ENCODE data around the gene DUSP1. TPM values are rescaled to one million over a fixed set of nuclear protein-coding genes. Genes with fewer than 3 reads are reported as not detected.

DUSP1 gene
- total and polyA plus RNA-seq, 9 of the 15 experiments (the other 6 are each of a cell fraction or from before 2014, with no cell fraction given) = 2.1 to 14.2 (median 8.5) TPM

DNA sequence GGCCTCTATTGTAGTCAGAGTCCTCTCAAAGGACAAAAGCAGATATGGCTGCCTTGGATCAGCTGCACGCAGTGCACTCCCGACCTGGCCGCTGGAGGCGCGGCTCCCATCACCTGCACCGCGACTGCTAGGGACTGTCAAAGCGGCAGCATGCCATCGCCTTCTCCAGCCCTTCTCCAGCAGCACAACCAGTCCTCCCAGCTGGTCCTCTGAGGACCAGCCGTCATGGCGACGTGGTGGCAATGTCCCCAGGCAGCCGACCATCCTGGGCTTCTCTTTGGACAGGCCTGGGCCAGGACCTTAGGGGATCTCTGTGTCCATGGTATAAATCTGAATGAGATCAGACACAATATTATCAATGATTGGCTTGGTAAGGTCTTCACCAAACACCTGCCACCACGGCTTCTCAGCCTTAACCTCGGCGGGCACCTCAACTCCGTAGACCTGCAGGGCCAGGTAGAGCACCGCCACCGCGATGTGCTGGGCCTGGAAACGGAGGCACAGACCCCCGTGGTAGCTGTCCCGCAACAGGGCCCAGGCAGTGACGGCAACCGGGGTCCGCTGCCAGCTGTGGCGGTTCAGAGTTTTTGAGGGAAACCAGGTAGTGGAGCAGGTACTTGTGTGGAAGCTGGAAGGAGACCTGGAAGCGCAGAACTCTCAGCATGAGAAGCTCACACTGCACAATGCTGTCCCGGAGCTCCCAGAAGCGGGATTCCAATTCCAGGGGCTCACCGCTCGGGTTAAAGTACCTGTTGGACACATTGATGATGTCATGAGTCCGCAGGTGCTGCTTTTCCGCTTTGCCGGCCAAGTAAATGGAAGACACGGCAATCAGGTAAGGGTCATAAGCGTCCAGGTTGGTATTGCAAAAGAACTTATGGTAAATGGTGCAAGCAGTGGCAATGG is 8.5 kb downstream of the DUSP1 start:
- H3K4me2 ChIP-seq (ENCODE audit: insufficient read depth, low read length) = no peak overlapping the region
- ATAC-seq (peak; percentile 42; the same call in 1 of the 3 replicates), FAIRE-seq (no peak), DNase-seq (ENCODE audit: extremely low read depth in 1 of 4, low spot score in 3 of 4) (no peak)
- H4K20me1 ChIP-seq (replicated peaks; ENCODE audit: control insufficient read depth, insufficient read depth, low read length) = peaks cover under 1% of the 10 kb centered on the region; the same call in 1 of the 2 replicates
- intact Hi-C loops (cut with micrococcal nuclease) = no loop called here
- peaks cover 2% of the 10 kb centered on the region; the same call in 2 of the 3 replicates for H3K36me3 ChIP-seq (ENCODE audit: control insufficient read depth, insufficient read depth, low read length)
- H3K9me3 ChIP-seq (replicated peaks; ENCODE audit: control insufficient read depth, insufficient read depth, low read depth, low read length) = no peaks in the 10 kb centered on the region
- peaks cover 0 to 8% of the 10 kb centered on the region in 2 experiments; a peak in 1 of 5 replicates for H3K27me3 ChIP-seq (ENCODE audit: control insufficient read depth in 2 of 2, insufficient read depth in 2 of 2, low read length in 2 of 2)
- TF ChIP-seq, protein P1, sequence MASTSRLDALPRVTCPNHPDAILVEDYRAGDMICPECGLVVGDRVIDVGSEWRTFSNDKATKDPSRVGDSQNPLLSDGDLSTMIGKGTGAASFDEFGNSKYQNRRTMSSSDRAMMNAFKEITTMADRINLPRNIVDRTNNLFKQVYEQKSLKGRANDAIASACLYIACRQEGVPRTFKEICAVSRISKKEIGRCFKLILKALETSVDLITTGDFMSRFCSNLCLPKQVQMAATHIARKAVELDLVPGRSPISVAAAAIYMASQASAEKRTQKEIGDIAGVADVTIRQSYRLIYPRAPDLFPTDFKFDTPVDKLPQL (IDR thresholded peaks at IDR 0.05; ENCODE audit: extremely low read depth, insufficient read length) = no peak
- TF ChIP-seq, protein P2, sequence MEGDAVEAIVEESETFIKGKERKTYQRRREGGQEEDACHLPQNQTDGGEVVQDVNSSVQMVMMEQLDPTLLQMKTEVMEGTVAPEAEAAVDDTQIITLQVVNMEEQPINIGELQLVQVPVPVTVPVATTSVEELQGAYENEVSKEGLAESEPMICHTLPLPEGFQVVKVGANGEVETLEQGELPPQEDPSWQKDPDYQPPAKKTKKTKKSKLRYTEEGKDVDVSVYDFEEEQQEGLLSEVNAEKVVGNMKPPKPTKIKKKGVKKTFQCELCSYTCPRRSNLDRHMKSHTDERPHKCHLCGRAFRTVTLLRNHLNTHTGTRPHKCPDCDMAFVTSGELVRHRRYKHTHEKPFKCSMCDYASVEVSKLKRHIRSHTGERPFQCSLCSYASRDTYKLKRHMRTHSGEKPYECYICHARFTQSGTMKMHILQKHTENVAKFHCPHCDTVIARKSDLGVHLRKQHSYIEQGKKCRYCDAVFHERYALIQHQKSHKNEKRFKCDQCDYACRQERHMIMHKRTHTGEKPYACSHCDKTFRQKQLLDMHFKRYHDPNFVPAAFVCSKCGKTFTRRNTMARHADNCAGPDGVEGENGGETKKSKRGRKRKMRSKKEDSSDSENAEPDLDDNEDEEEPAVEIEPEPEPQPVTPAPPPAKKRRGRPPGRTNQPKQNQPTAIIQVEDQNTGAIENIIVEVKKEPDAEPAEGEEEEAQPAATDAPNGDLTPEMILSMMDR (IDR thresholded peaks at IDR 0.05 in 2 of 3, conservative IDR thresholded peaks at IDR 0.05 in 1 of 3; ENCODE audit: insufficient read depth in 2 of 3, low read depth in 1 of 3, low read length in 3 of 3) = peak; percentile 21 to 30 (median 23); a peak in 3 of 6 replicates
- BruUV-seq (replicated peaks) = no TSS peak
- in situ Hi-C loops (cut with MboI) = no loop called here
- no peak overlapping the region for H2AFZ ChIP-seq (ENCODE audit: low read depth, low read length)
- H3K79me2 ChIP-seq (ENCODE audit: control insufficient read depth, insufficient read depth, low read length) = no peaks in the 10 kb centered on the region
- no peak overlapping the region for H3K4me3 ChIP-seq
- H3K9ac ChIP-seq (ENCODE audit: insufficient read depth in 1 of 2, low read depth in 2 of 2, low read length in 2 of 2) = no peak overlapping the region
- CTCF ChIA-PET (ENCODE audit: low intra/inter-chr PET ratio) = no interaction called here
- H3K4me1 ChIP-seq (replicated peaks in 1 of 2; ENCODE audit: control insufficient read depth in 2 of 2, insufficient read depth in 2 of 2, low read length in 2 of 2) = peaks cover 19 to 21% of the 10 kb centered on the region in 2 experiments; a peak in 4 of 5 replicates
- 50% methylated on average over 35 of the region's 37 CpGs for WGBS (ENCODE audit: insufficient coverage, low coverage, missing lambda C conversion rate)
- no peak overlapping the region for H3K27ac ChIP-seq (ENCODE audit: extremely low read depth, low read depth, low read length)
- POLR2A ChIA-PET = interaction anchor here (5.7 kb wide), 1 partner anchor 8 kb away, joined by 55 read pairs; the partner anchor contains the start of gene DUSP1
- H3K9me1 ChIP-seq (ENCODE audit: control insufficient read depth, insufficient read depth, low read length) = no peaks in the 10 kb centered on the region
